Tibial nerve (tissue), 3 donors: ENCODE measurements around the gene NIM1K.

Source experiments
- CTCF ChIP-seq, 5 experiments: fragments of 200-600 bp in 3 of 5; fragments of 450-650 bp in 2 of 5; sonication (generic) in 3 of 5; IDR thresholded peaks; one replicate each; pipeline ENCODE4 v1.5.1; 2016 to 2019; ENCODE audit warnings: antibody characterized with exemption in 5 of 5, mild to moderate bottlenecking in 3 of 5, moderate library complexity in 2 of 5
- POLR2A ChIP-seq, 2 donors: fragments of 450-650 bp; IDR thresholded peaks; one replicate each; pipeline ENCODE4 v1.6.1; 2017; ENCODE audit warnings: antibody characterized with exemption in 2 of 2, mild to moderate bottlenecking in 2 of 2, moderate library complexity in 2 of 2

GRCh38 chr5:43193894-43194265, 1.9 kb downstream of the NIM1K start:
- TF ChIP-seq CTCF (IDR thresholded peaks at IDR 0.05) (no peak), POLR2A (IDR thresholded peaks at IDR 0.05) (no peak)
